H1 (cell line): Measurements from ENCODE around the gene CMTR1. TPM values are rescaled to one million over a fixed set of nuclear protein-coding genes. Genes with fewer than 3 reads are reported as not detected.

ENCODE experiments used
- ATF2 ChIP-seq: IDR thresholded peaks from 2 replicates; pipeline ENCODE4 v1.6.1; 2012; ENCODE audit warnings: low read length, inconsistent platforms
- CHD7 ChIP-seq: fragments of 300-600 bp; sonication (generic); IDR thresholded peaks from 2 replicates; pipeline ENCODE4 v1.7.1; 2012; ENCODE audit warnings: low read length, moderate library complexity, mild to moderate bottlenecking, inconsistent platforms; ENCODE audit not compliant: insufficient replicate concordance
- HDAC2 ChIP-seq, 2 experiments: fragments of 300-600 bp in 1 of 2; sonication (generic) in 1 of 2; IDR thresholded peaks; 2 replicates each; pipeline ENCODE4 v1.6.1; 2011 to 2012; ENCODE audit warnings: low read depth in 2 of 2, low read length in 2 of 2, mild to moderate bottlenecking in 2 of 2, moderate library complexity in 2 of 2, borderline replicate concordance in 1 of 2, inconsistent platforms in 1 of 2
- KDM1A ChIP-seq: fragments of 200-600, 300-600 bp; sonication (generic); IDR thresholded peaks from 2 replicates; pipeline ENCODE4 v1.7.1; 2016; ENCODE audit warnings: mild to moderate bottlenecking, low read length, borderline replicate concordance
- MAX ChIP-seq: IDR thresholded peaks from 2 replicates; pipeline ENCODE4 v1.6.1; 2012; ENCODE audit warnings: inconsistent platforms
- SIN3A ChIP-seq, 2 experiments: IDR thresholded peaks in 1 of 2; conservative IDR thresholded peaks in 1 of 2; 2 replicates each; pipeline ENCODE4 v1.6.1; 2011 to 2012; ENCODE audit warnings: low read length in 2 of 2, improper control_type of control experiment in 1 of 2, low read depth in 1 of 2, mild to moderate bottlenecking in 1 of 2
- SIRT6 ChIP-seq: IDR thresholded peaks from one replicate; pipeline ENCODE4 v1.7.1; 2012; ENCODE audit warnings: low read length, inconsistent platforms
- polyA plus RNA-seq, 7 experiments: library from polyadenylated mRNA; depleted of rRNA in 3 of 7; stranded (reverse) in 5 of 7; unstranded in 2 of 7; fragments of >200 nt in 5 of 7; fragments of 200-250 nt in 2 of 7; gene quantifications; 1 replicate in 5 of 7; 2 replicates in 1 of 7; 4 replicates in 1 of 7; pipeline versions ENCODE4 v1.2.1 to v1.2.3, GENCODE V29; 2011 to 2013; ENCODE audit warnings: missing spikeins in 2 of 7, mixed read lengths in 2 of 7
- total RNA-seq: library from RNA; stranded (reverse); fragmentation: NEBNext Ultra II Directional; extraction: Animal tissue kit (Norgen Biotek cat#: 25700); gene quantifications from 2 replicates; pipeline ENCODE4 v1.2.1, GENCODE V29; 2021

The CMTR1 gene
- total and polyA plus RNA-seq, 2 of the 8 experiments (the other 6 are each of a cell fraction or from before 2014, with no cell fraction given): 15.2 to 33.1 TPM

- no peak for TF ChIP-seq CHD7
- TF ChIP-seq SIN3A (conservative IDR thresholded peaks at IDR 0.05 in 1 of 2, IDR thresholded peaks at IDR 0.05 in 1 of 2; ENCODE audit: low read depth in 1 of 2, low read length in 2 of 2): no peak
- no peak for TF ChIP-seq MAX
- no peak for TF ChIP-seq KDM1A
- no peak for TF ChIP-seq ATF2
- TF ChIP-seq SIRT6: no peak
- no peak for TF ChIP-seq HDAC2 (IDR thresholded peaks at IDR 0.05; ENCODE audit: borderline replicate concordance in 1 of 2, low read depth in 2 of 2, low read length in 2 of 2)
Measured at GRCh38 chr6:37507690-37508421, 74.8 kb downstream of the CMTR1 start (continued).
